ENCODE data around the gene GBX2. TPM values are rescaled to one million over a fixed set of nuclear protein-coding genes. Genes with fewer than 3 reads are reported as not detected.
"Not testable (repeated sequence)": the region's sequence is repeated elsewhere in the genome, so short reads cannot be mapped to it uniquely, and the experiment has no call there.

Gene GBX2
- total RNA-seq, 1 experiment from 2014 or later: 10.2 TPM

DNA sequence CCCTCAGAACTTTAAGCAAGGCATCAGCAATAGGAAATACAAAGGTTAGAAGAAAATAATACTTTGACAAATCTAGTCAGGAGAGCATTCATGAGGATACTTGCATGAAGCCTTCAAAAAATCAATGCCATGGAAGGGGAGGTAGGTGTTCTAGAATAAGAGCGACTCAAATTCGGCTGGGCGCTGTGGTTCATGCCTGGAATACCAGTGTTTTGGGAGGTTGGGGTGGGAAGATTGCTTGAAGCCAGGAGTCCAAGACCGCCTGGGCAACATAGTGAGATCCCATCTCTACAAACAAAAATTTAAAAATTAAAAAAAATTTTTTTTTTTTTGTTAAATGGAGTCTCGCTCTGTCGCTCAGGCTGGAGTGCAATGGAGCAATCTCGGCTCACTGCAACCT is 21.8 kb downstream of the GBX2 start:
- POLR2A ChIA-PET: no interaction called here
- in situ Hi-C loops (cut with HindIII; ENCODE audit: low pct_unique_long_range_greater_than_20kb, low sequenced_read_pairs) (no loop called here), intact Hi-C loops (cut with micrococcal nuclease; ENCODE audit: unreplicated experiment) (no loop called here)
- CTCF ChIA-PET: no interaction called here
- Histone ChIP-seq H3K36me3 (ENCODE audit: control insufficient read depth, insufficient read depth, low read length) (no peaks in the 10 kb centered on the region), H3K4me3 (ENCODE audit: low read depth in 2 of 2, low read length in 2 of 2) (no peak overlapping the region), H3K9me3 (ENCODE audit: control insufficient read depth, insufficient read depth, low read depth, low read length) (no peaks in the 10 kb centered on the region), H3K27ac (ENCODE audit: low read length) (no peak overlapping the region), H3K27me3 (ENCODE audit: control insufficient read depth, insufficient read depth, low read length) (no peaks in the 10 kb centered on the region), H3K4me1 (ENCODE audit: control insufficient read depth, insufficient read depth, low read length) (no peaks in the 10 kb centered on the region)
- DNase-seq (ENCODE audit: low read depth, low spot score) (no peak), ATAC-seq (no peak)
- TF ChIP-seq TCF7L2 (IDR thresholded peaks at IDR 0.05; ENCODE audit: low read depth, low read length) (no peak), POLR2AphosphoS5 (IDR thresholded peaks at IDR 0.05; ENCODE audit: low read depth, low read length) (no peak), SIN3A (IDR thresholded peaks at IDR 0.05; ENCODE audit: borderline replicate concordance, insufficient read depth, low read depth, low read length) (no peak), CTCF (IDR thresholded peaks at IDR 0.05) (no peak), REST (IDR thresholded peaks at IDR 0.05; ENCODE audit: insufficient read depth in 1 of 2, low read depth in 2 of 2, low read length in 1 of 2) (no peak)
- BruUV-seq (replicated peaks): no TSS peak

GRCh38 chr2:236143811-236144210 is 24.4 kb downstream of the GBX2 start:
- ChIA-PET CTCF (interaction anchor here (0.9 kb wide), 1 partner anchor 34 kb away, joined by 3 read pairs; no protein-coding TSS in a partner anchor), POLR2A (no interaction called here)
- H3K27ac ChIP-seq (ENCODE audit: low read length): no peak overlapping the region
- in situ Hi-C loops (cut with HindIII; ENCODE audit: low pct_unique_long_range_greater_than_20kb, low sequenced_read_pairs): no loop called here
- no peaks in the 10 kb centered on the region for H3K27me3 ChIP-seq (ENCODE audit: control insufficient read depth, insufficient read depth, low read length)
- DNase-seq (ENCODE audit: low read depth, low spot score) (no peak), ATAC-seq (no peak)
- H3K36me3 ChIP-seq (ENCODE audit: control insufficient read depth, insufficient read depth, low read length): no peaks in the 10 kb centered on the region
- H3K4me1 ChIP-seq (ENCODE audit: control insufficient read depth, insufficient read depth, low read length): no peaks in the 10 kb centered on the region
- no TSS peak for BruUV-seq (replicated peaks)
- intact Hi-C loops (cut with micrococcal nuclease; ENCODE audit: unreplicated experiment): no loop called here
- no peak overlapping the region for H3K4me3 ChIP-seq (ENCODE audit: low read depth in 2 of 2, low read length in 2 of 2)
- H3K9me3 ChIP-seq (ENCODE audit: control insufficient read depth, insufficient read depth, low read depth, low read length): no peaks in the 10 kb centered on the region
- no peak for TF ChIP-seq TCF7L2 (IDR thresholded peaks at IDR 0.05; ENCODE audit: low read depth, low read length)
- no peak for TF ChIP-seq REST (IDR thresholded peaks at IDR 0.05; ENCODE audit: insufficient read depth in 1 of 2, low read depth in 2 of 2, low read length in 1 of 2)
- TF ChIP-seq CTCF (IDR thresholded peaks at IDR 0.05): no peak
- TF ChIP-seq SIN3A (IDR thresholded peaks at IDR 0.05; ENCODE audit: borderline replicate concordance, insufficient read depth, low read depth, low read length): no peak
- no peak for TF ChIP-seq POLR2AphosphoS5 (IDR thresholded peaks at IDR 0.05; ENCODE audit: low read depth, low read length)

- CTCF ChIA-PET; H3K27me3 ChIP-seq (ENCODE audit: control insufficient read depth, insufficient read depth, low read length); H3K4me3 ChIP-seq (ENCODE audit: low read depth in 2 of 2, low read length in 2 of 2); H3K27ac ChIP-seq (ENCODE audit: low read length); DNase-seq (ENCODE audit: low read depth, low spot score); BruUV-seq (replicated peaks); intact Hi-C loops (cut with micrococcal nuclease; ENCODE audit: unreplicated experiment); H3K36me3 ChIP-seq (ENCODE audit: control insufficient read depth, insufficient read depth, low read length); H3K9me3 ChIP-seq (ENCODE audit: control insufficient read depth, insufficient read depth, low read depth, low read length); ATAC-seq; H3K4me1 ChIP-seq (ENCODE audit: control insufficient read depth, insufficient read depth, low read length); POLR2A ChIA-PET; in situ Hi-C loops (cut with HindIII; ENCODE audit: low pct_unique_long_range_greater_than_20kb, low sequenced_read_pairs): not testable (repeated sequence)
These were observed 26.6 kb downstream of the GBX2 start for GRCh38 chr2:236141616-236142015.

All from Panc1 (cell line).